Hepatocyte (in vitro differentiated cells): ENCODE measurements around the gene GPN2.

ENCODE experiments used
- EZH2 ChIP-seq: fragments of 200-600 bp; sonication (generic); IDR thresholded peaks from 2 replicates; pipeline ENCODE4 v1.6.1; 2016; ENCODE audit warnings: antibody characterized with exemption, mild to moderate bottlenecking, borderline replicate concordance
- EZH2phosphoT487 ChIP-seq: fragments of 200-600 bp; sonication (generic); IDR thresholded peaks from one replicate; pipeline ENCODE4 v1.6.1; 2018; ENCODE audit warnings: antibody characterized with exemption, mild to moderate bottlenecking, low read depth, moderate library complexity; ENCODE audit not compliant: unreplicated experiment, severe bottlenecking
- TF ChIP-seq, protein P1 (sequence below): fragments of 200-600 bp; sonication (generic); IDR thresholded peaks from 2 replicates; pipeline ENCODE4 v1.5.1; 2016; ENCODE audit warnings: antibody characterized with exemption, mild to moderate bottlenecking; ENCODE audit not compliant: poor library complexity

DNA sequence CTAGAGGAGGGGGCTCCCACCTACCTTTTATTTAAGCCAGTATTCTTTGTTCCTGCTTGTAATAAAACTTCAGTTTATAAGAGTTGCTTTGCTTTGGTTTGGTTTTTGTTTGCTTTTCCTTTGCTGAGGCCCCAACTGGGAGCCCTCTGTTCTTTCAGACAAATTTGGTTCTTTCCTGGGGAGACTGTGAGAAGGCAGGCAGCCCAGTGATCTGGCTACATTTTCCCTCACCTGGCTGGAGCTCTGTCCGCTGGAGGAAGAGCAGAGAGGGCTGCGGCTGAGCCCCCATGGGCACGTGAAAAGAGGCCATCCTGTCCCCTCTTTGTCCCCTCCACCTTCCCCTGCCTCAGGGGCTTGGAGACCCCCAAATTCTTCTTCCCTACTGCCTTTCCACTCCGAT is 34.4 kb downstream of the GPN2 start:
- TF ChIP-seq, protein P1, sequence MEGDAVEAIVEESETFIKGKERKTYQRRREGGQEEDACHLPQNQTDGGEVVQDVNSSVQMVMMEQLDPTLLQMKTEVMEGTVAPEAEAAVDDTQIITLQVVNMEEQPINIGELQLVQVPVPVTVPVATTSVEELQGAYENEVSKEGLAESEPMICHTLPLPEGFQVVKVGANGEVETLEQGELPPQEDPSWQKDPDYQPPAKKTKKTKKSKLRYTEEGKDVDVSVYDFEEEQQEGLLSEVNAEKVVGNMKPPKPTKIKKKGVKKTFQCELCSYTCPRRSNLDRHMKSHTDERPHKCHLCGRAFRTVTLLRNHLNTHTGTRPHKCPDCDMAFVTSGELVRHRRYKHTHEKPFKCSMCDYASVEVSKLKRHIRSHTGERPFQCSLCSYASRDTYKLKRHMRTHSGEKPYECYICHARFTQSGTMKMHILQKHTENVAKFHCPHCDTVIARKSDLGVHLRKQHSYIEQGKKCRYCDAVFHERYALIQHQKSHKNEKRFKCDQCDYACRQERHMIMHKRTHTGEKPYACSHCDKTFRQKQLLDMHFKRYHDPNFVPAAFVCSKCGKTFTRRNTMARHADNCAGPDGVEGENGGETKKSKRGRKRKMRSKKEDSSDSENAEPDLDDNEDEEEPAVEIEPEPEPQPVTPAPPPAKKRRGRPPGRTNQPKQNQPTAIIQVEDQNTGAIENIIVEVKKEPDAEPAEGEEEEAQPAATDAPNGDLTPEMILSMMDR: no peak
- TF ChIP-seq EZH2 (no peak), EZH2phosphoT487 (no peak)
